Endothelial cell of umbilical vein (primary cell): ENCODE results near the gene NRXN3.

Experiments used
- EZH2 ChIP-seq: IDR thresholded peaks from 2 replicates; pipeline ENCODE4 v1.6.1; 2012; ENCODE audit warnings: borderline replicate concordance, low read depth, mild to moderate bottlenecking, moderate library complexity, low read length, inconsistent platforms; ENCODE audit not compliant: severe bottlenecking
- FOS ChIP-seq: IDR thresholded peaks from 2 replicates; pipeline ENCODE4 v1.6.1; 2011; ENCODE audit warnings: mild to moderate bottlenecking, low read length, moderate library complexity, borderline replicate concordance; ENCODE audit not compliant: insufficient read depth
- GATA2 ChIP-seq: IDR thresholded peaks from 2 replicates; pipeline ENCODE4 v1.7.0; 2011; ENCODE audit warnings: low read depth, mild to moderate bottlenecking, moderate library complexity, mixed read lengths, low read length; ENCODE audit not compliant: insufficient read length, insufficient read depth
- JUN ChIP-seq: IDR thresholded peaks from 2 replicates; pipeline ENCODE4 v1.6.1; 2011; ENCODE audit warnings: borderline replicate concordance, low read depth; ENCODE audit not compliant: insufficient read length, insufficient read depth
- MYC ChIP-seq: IDR thresholded peaks from one replicate; pipeline ENCODE4 v1.6.1; 2011; ENCODE audit warnings: mild to moderate bottlenecking, low read depth, low read length
- POLR2A ChIP-seq: IDR thresholded peaks from 2 replicates; pipeline ENCODE4 v1.6.1; 2012; ENCODE audit warnings: low read depth, mild to moderate bottlenecking, control low read depth, low read length
- POLR2AphosphoS5 ChIP-seq: IDR thresholded peaks from 2 replicates; pipeline ENCODE4 v1.6.1; 2012; ENCODE audit warnings: low read depth, mild to moderate bottlenecking, control low read depth, low read length, moderate library complexity; ENCODE audit not compliant: insufficient read depth
- TF ChIP-seq, protein P1 (sequence below), 2 donors: IDR thresholded peaks; 1 replicate in 1 of 2; 2 replicates in 1 of 2; pipeline ENCODE4 v1.5.1; 2011; ENCODE audit warnings: low read length in 2 of 2, mild to moderate bottlenecking in 2 of 2, moderate library complexity in 2 of 2, control low read depth in 1 of 2, inconsistent platforms in 1 of 2, low read depth in 1 of 2; ENCODE audit not compliant: insufficient read depth in 1 of 2; ENCODE audit errors: extremely low read depth in 1 of 2
- TF ChIP-seq, protein P2 (sequence below): IDR thresholded peaks from 2 replicates; pipeline ENCODE4 v1.6.1; 2011; ENCODE audit not compliant: insufficient read depth, insufficient read length

DNA sequence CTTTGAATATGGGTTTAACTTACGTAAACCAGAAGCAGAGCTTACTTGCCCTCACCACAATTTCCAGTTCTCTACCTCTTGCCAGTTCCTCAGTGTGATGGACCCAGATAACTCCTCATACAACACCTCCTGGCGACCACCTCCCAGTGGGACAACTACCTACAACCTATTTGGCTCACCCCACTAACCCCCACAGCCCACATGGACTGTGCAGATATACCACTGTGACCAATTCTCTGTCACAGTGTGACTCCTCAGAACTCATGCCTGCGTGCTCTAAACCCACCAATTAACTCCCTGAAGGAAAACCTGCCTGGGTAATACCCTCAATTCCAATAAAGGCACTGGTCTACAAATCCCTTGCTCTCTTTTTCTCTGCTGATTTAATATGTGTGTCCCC is 1729.4 kb downstream of the NRXN3 start:
- TF ChIP-seq POLR2AphosphoS5: no peak
- TF ChIP-seq, protein P1, sequence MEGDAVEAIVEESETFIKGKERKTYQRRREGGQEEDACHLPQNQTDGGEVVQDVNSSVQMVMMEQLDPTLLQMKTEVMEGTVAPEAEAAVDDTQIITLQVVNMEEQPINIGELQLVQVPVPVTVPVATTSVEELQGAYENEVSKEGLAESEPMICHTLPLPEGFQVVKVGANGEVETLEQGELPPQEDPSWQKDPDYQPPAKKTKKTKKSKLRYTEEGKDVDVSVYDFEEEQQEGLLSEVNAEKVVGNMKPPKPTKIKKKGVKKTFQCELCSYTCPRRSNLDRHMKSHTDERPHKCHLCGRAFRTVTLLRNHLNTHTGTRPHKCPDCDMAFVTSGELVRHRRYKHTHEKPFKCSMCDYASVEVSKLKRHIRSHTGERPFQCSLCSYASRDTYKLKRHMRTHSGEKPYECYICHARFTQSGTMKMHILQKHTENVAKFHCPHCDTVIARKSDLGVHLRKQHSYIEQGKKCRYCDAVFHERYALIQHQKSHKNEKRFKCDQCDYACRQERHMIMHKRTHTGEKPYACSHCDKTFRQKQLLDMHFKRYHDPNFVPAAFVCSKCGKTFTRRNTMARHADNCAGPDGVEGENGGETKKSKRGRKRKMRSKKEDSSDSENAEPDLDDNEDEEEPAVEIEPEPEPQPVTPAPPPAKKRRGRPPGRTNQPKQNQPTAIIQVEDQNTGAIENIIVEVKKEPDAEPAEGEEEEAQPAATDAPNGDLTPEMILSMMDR (IDR thresholded peaks at IDR 0.05; ENCODE audit: extremely low read depth in 1 of 2, insufficient read depth in 1 of 2, low read depth in 1 of 2, low read length in 2 of 2): no peak
- TF ChIP-seq POLR2A: no peak
- TF ChIP-seq FOS: no peak
- no peak for TF ChIP-seq EZH2
- TF ChIP-seq, protein P2, sequence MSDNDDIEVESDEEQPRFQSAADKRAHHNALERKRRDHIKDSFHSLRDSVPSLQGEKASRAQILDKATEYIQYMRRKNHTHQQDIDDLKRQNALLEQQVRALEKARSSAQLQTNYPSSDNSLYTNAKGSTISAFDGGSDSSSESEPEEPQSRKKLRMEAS: no peak
- TF ChIP-seq MYC: no peak
- no peak for TF ChIP-seq JUN
- TF ChIP-seq GATA2: no peak
